Tibial nerve (tissue), 4 donors: ENCODE data around the gene ZNF516. TPM values are rescaled to one million over a fixed set of nuclear protein-coding genes. Genes with fewer than 3 reads are reported as not detected.

Experiments
- DNase-seq, 2 donors: peaks; one replicate each; pipeline ENCODE4 v3.0.0-alpha.2; 2019; ENCODE audit warnings: low spot score in 2 of 2
- H3K27ac ChIP-seq, 4 donors: fragments of 200-600 bp; sonication (generic) in 3 of 4; one replicate each; pipeline ENCODE4 v1.5.1; 2017 to 2019; ENCODE audit warnings: mild to moderate bottlenecking in 1 of 4
- H3K27me3 ChIP-seq, 2 donors: fragments of 200-600 bp; sonication (generic) in 1 of 2; one replicate each; pipeline versions ENCODE4 v1.5.1 to v1.6.0; 2017 to 2019
- H3K36me3 ChIP-seq, 3 donors: fragments of 200-600 bp; sonication (generic); one replicate each; pipeline ENCODE4 v1.5.1; 2018 to 2019
- H3K4me1 ChIP-seq, 4 donors: fragments of 200-600 bp; sonication (generic) in 3 of 4; one replicate each; pipeline ENCODE4 v1.5.1; 2017 to 2019
- H3K4me3 ChIP-seq, 4 donors: fragments of 200-600 bp; sonication (generic) in 3 of 4; one replicate each; pipeline ENCODE4 v1.5.1; 2017 to 2019; ENCODE audit warnings: mild to moderate bottlenecking in 1 of 4, moderate library complexity in 1 of 4
- H3K9me3 ChIP-seq, 4 donors: fragments of 200-600 bp; sonication (generic) in 3 of 4; one replicate each; pipeline ENCODE4 v1.5.1; 2017 to 2019
- CTCF ChIP-seq, 5 experiments: fragments of 200-600 bp in 3 of 5; fragments of 450-650 bp in 2 of 5; sonication (generic) in 3 of 5; IDR thresholded peaks; one replicate each; pipeline ENCODE4 v1.5.1; 2016 to 2019; ENCODE audit warnings: antibody characterized with exemption in 5 of 5, mild to moderate bottlenecking in 3 of 5, moderate library complexity in 2 of 5
- EP300 ChIP-seq, 2 donors: sonication (generic); formaldehyde crosslinking; IDR thresholded peaks; one replicate each; pipeline ENCODE4 v1.6.1; 2017; ENCODE audit warnings: antibody characterized with exemption in 2 of 2, mild to moderate bottlenecking in 1 of 2
- POLR2A ChIP-seq, 2 donors: fragments of 450-650 bp; IDR thresholded peaks; one replicate each; pipeline ENCODE4 v1.6.1; 2017; ENCODE audit warnings: antibody characterized with exemption in 2 of 2, mild to moderate bottlenecking in 2 of 2, moderate library complexity in 2 of 2
- WGBS, 2 donors: methylation state at CpG; one replicate each; pipeline ENCODE4 v1.1.5; 2018; 5-methylcytosine and 5-hydroxymethylcytosine counted together
- total RNA-seq, 4 donors: library from RNA; depleted of rRNA; stranded (reverse); fragments of >200 nt; gene quantifications; one replicate each; pipeline ENCODE4 v1.1.0, GENCODE V29; 2016

Gene ZNF516
- total RNA-seq, 4 donors from 2014 or later, result 31.4 to 63.0 (median 45.5) TPM

- H3K27me3 ChIP-seq, result no peaks in the 10 kb centered on the region
- no peak for DNase-seq
- WGBS, 2 donors, result 88 to 97% methylated on average over 9 of the region's 9 CpGs
- TF ChIP-seq EP300 (IDR thresholded peaks at IDR 0.05) (no peak), CTCF (IDR thresholded peaks at IDR 0.05) (no peak), POLR2A (IDR thresholded peaks at IDR 0.05) (no peak)
- peaks cover 0 to 18% (median 0%) of the 10 kb centered on the region in 4 donors for H3K4me1 ChIP-seq
- no peak overlapping the region for H3K27ac ChIP-seq
- no peaks in the 10 kb centered on the region for H3K9me3 ChIP-seq
- H3K4me3 ChIP-seq, result no peak overlapping the region
- no peaks in the 10 kb centered on the region for H3K36me3 ChIP-seq
Observed at GRCh38 chr18:76530846-76531245, 35.8 kb upstream of the ZNF516 start.

- Histone ChIP-seq H3K4me1 (peaks cover 0 to 18% (median 0%) of the 10 kb centered on the region in 4 donors), H3K36me3 (no peaks in the 10 kb centered on the region), H3K4me3 (no peak overlapping the region), H3K27ac (no peak overlapping the region), H3K9me3 (no peaks in the 10 kb centered on the region), H3K27me3 (no peaks in the 10 kb centered on the region)
- WGBS, 2 donors, result 95 to 98% methylated on average over 11 of the region's 11 CpGs
- DNase-seq, result no peak
- TF ChIP-seq POLR2A (IDR thresholded peaks at IDR 0.05) (no peak), EP300 (IDR thresholded peaks at IDR 0.05) (no peak), CTCF (IDR thresholded peaks at IDR 0.05) (no peak)
Observed at GRCh38 chr18:76530391-76530790, 35.3 kb upstream of the ZNF516 start.

- Histone ChIP-seq H3K36me3 (no peaks in the 10 kb centered on the region), H3K4me1 (peaks cover 0 to 18% (median 0%) of the 10 kb centered on the region in 4 donors), H3K4me3 (peak overlapping the region in 2 of 4 donors; percentile 37 to 48), H3K9me3 (no peaks in the 10 kb centered on the region), H3K27ac (peak overlapping the region in 2 of 4 donors; percentile 56 to 75), H3K27me3 (no peaks in the 10 kb centered on the region)
- 82 to 88% methylated on average over 23 of the region's 23 CpGs for WGBS, 2 donors
- no peak for TF ChIP-seq POLR2A (IDR thresholded peaks at IDR 0.05)
- TF ChIP-seq CTCF (IDR thresholded peaks at IDR 0.05), result no peak
- no peak for TF ChIP-seq EP300 (IDR thresholded peaks at IDR 0.05)
- DNase-seq, result no peak
Observed at GRCh38 chr18:76529433-76529811, 34.4 kb upstream of the ZNF516 start.

- TF ChIP-seq EP300 (IDR thresholded peaks at IDR 0.05) (peak in 1 of 2 donors; percentile 51), POLR2A (IDR thresholded peaks at IDR 0.05) (peak in 1 of 2 donors; percentile 9), CTCF (IDR thresholded peaks at IDR 0.05) (no peak)
- no peaks in the 10 kb centered on the region for H3K9me3 ChIP-seq
- 22 to 25% methylated on average over 28 of the region's 28 CpGs for WGBS, 2 donors
- H3K27me3 ChIP-seq, result no peaks in the 10 kb centered on the region
- peaks cover 0 to 18% (median 0%) of the 10 kb centered on the region in 4 donors for H3K4me1 ChIP-seq
- DNase-seq, result peak; percentile 33 to 42
- peak overlapping the region in 3 of 4 donors; percentile 26 to 48 (median 37) for H3K4me3 ChIP-seq
- peak overlapping the region in 2 of 4 donors; percentile 56 to 75 for H3K27ac ChIP-seq
- no peaks in the 10 kb centered on the region for H3K36me3 ChIP-seq
Observed at GRCh38 chr18:76528477-76529432, 33.7 kb upstream of the ZNF516 start.

GRCh38 chr18:76525911-76526310, 30.9 kb upstream of the ZNF516 start:
- H3K27ac ChIP-seq, result peak overlapping the region in 3 of 4 donors; percentile 69 to 85 (median 70)
- no peak for DNase-seq
- H3K9me3 ChIP-seq, result no peaks in the 10 kb centered on the region
- no peaks in the 10 kb centered on the region for H3K36me3 ChIP-seq
- peak overlapping the region in 2 of 4 donors; percentile 35 to 53 for H3K4me3 ChIP-seq
- no peak for TF ChIP-seq POLR2A (IDR thresholded peaks at IDR 0.05)
- TF ChIP-seq CTCF (IDR thresholded peaks at IDR 0.05), result no peak
- TF ChIP-seq EP300 (IDR thresholded peaks at IDR 0.05), result no peak
- peaks cover 0 to 20% (median 0%) of the 10 kb centered on the region in 4 donors for H3K4me1 ChIP-seq
- H3K27me3 ChIP-seq, result no peaks in the 10 kb centered on the region
- 48 to 51% methylated on average over 3 of the region's 3 CpGs for WGBS, 2 donors
